Neural crest cell (in vitro differentiated cells): Measurements from ENCODE around the gene TTC23. TPM values are rescaled to one million over a fixed set of nuclear protein-coding genes. Genes with fewer than 3 reads are reported as not detected.

Source experiments
- DNase-seq: peaks from one replicate; pipeline ENCODE4 v3.0.0; 2021; ENCODE audit warnings: low read depth, mixed read lengths, low spot score
- H3K27ac Mint-ChIP-seq: one replicate; pipeline ENCODE4 v1.8.0; 2021; ENCODE audit warnings: mild to moderate bottlenecking, mixed read lengths; ENCODE audit not compliant: unreplicated experiment
- H3K27me3 Mint-ChIP-seq: 2 replicates; pipeline ENCODE4 v1.8.0; 2021; ENCODE audit warnings: low read depth, mild to moderate bottlenecking, mixed read lengths
- H3K36me3 Mint-ChIP-seq: 2 replicates; pipeline ENCODE4 v1.8.0; 2021; ENCODE audit warnings: low read depth, mild to moderate bottlenecking, mixed read lengths
- H3K4me1 Mint-ChIP-seq: 2 replicates; pipeline ENCODE4 v1.8.0; 2021; ENCODE audit warnings: mixed read lengths
- H3K4me3 Mint-ChIP-seq: one replicate; pipeline ENCODE4 v1.8.0; 2021; ENCODE audit warnings: mild to moderate bottlenecking, mixed read lengths
- H3K9me3 Mint-ChIP-seq: 2 replicates; pipeline ENCODE4 v1.8.0; 2021; ENCODE audit warnings: mixed read lengths
- CTCF ChIP-seq: fragments of 200-600 bp; sonication (generic); conservative IDR thresholded peaks from 2 replicates; pipeline ENCODE4 v1.5.0; 2021; ENCODE audit warnings: antibody characterized with exemption, mild to moderate bottlenecking
- total RNA-seq: library from RNA; stranded (reverse); gene quantifications from 2 replicates; pipeline ENCODE4 v1.2.1, GENCODE V29; 2021

The TTC23 gene
- total RNA-seq, 1 donor from 2014 or later, result 25.7 TPM

GRCh38 chr15:99096173-99096893, 153.0 kb downstream of the TTC23 start:
- H3K27me3 Mint-ChIP-seq, result peaks cover 24% of the 10 kb centered on the region
- no peak overlapping the region for H3K27ac Mint-ChIP-seq
- no peaks in the 10 kb centered on the region for H3K36me3 Mint-ChIP-seq
- no peaks in the 10 kb centered on the region for H3K4me1 Mint-ChIP-seq
- TF ChIP-seq CTCF, result no peak
- no peak overlapping the region for H3K4me3 Mint-ChIP-seq
- H3K9me3 Mint-ChIP-seq, result no peaks in the 10 kb centered on the region
- DNase-seq, result no peak

GRCh38 chr15:99095626-99096025, 153.8 kb downstream of the TTC23 start:
- H3K27me3 Mint-ChIP-seq, result peaks cover 22% of the 10 kb centered on the region
- no peak overlapping the region for H3K4me3 Mint-ChIP-seq
- TF ChIP-seq CTCF, result no peak
- DNase-seq, result no peak
- H3K9me3 Mint-ChIP-seq, result no peaks in the 10 kb centered on the region
- no peaks in the 10 kb centered on the region for H3K36me3 Mint-ChIP-seq
- no peaks in the 10 kb centered on the region for H3K4me1 Mint-ChIP-seq
- H3K27ac Mint-ChIP-seq, result no peak overlapping the region

GRCh38 chr15:99092554-99093172, 156.7 kb downstream of the TTC23 start:
- Mint-ChIP-seq H3K4me3 (no peak overlapping the region), H3K27me3 (peaks cover 4% of the 10 kb centered on the region), H3K9me3 (no peaks in the 10 kb centered on the region), H3K27ac (no peak overlapping the region), H3K36me3 (no peaks in the 10 kb centered on the region), H3K4me1 (no peaks in the 10 kb centered on the region)
- DNase-seq, result no peak
- no peak for TF ChIP-seq CTCF

- no peak for DNase-seq
These were observed 158.4 kb downstream of the TTC23 start for GRCh38 chr15:99090938-99091337.

GRCh38 chr15:99090011-99090699, 159.2 kb downstream of the TTC23 start:
- H3K27me3 Mint-ChIP-seq, result no peaks in the 10 kb centered on the region
- TF ChIP-seq CTCF, result no peak
- no peaks in the 10 kb centered on the region for H3K9me3 Mint-ChIP-seq
- H3K4me1 Mint-ChIP-seq, result no peaks in the 10 kb centered on the region
- H3K36me3 Mint-ChIP-seq, result no peaks in the 10 kb centered on the region
- H3K4me3 Mint-ChIP-seq, result no peak overlapping the region
- no peak overlapping the region for H3K27ac Mint-ChIP-seq
- DNase-seq, result no peak

More at GRCh38 chr15:99090938-99091337, 158.4 kb downstream of the TTC23 start:
- Mint-ChIP-seq H3K27ac (peak overlapping the region; percentile 43), H3K9me3 (no peaks in the 10 kb centered on the region), H3K4me3 (no peak overlapping the region), H3K36me3 (no peaks in the 10 kb centered on the region), H3K27me3 (no peaks in the 10 kb centered on the region), H3K4me1 (no peaks in the 10 kb centered on the region)
- TF ChIP-seq CTCF, result no peak
